ENCODE measurements around the gene PACS1.

DNA sequence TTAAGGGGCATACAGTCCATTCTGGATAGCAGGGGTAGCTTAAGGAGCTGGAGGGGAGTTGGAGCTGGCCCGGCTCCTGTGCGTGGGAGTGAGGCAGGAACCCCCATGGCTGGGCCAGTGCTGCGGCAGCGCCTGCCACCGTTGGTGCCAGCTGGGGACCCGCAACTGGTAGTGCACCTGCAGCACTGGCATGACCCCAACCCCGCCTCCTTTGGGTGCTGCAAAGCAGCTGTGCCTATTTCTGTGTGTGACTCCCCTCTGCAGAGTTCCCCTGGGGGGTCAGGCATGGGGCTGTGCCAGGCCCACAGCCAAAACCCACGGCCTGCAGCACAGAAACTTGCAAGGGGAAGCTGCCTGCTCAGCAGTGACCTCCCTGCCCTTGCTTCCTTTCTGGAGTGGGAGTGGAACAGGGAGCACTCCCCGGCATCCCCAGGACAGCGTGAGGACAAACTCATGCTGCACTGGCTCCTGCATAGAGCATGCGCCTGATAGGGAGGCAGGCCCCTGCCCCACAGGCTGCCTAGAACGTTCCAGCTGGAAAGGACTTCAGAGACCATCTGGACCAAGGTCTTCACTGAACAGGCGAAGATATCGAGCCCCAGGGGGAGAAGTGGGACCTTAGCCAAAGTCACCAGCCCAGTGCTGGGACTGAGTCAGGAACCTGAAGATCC, 172.2 kb downstream of the PACS1 start:
- TF ChIP-seq, protein P1, sequence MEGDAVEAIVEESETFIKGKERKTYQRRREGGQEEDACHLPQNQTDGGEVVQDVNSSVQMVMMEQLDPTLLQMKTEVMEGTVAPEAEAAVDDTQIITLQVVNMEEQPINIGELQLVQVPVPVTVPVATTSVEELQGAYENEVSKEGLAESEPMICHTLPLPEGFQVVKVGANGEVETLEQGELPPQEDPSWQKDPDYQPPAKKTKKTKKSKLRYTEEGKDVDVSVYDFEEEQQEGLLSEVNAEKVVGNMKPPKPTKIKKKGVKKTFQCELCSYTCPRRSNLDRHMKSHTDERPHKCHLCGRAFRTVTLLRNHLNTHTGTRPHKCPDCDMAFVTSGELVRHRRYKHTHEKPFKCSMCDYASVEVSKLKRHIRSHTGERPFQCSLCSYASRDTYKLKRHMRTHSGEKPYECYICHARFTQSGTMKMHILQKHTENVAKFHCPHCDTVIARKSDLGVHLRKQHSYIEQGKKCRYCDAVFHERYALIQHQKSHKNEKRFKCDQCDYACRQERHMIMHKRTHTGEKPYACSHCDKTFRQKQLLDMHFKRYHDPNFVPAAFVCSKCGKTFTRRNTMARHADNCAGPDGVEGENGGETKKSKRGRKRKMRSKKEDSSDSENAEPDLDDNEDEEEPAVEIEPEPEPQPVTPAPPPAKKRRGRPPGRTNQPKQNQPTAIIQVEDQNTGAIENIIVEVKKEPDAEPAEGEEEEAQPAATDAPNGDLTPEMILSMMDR (conservative IDR thresholded peaks at IDR 0.05; ENCODE audit: low read length): no peak
- no peak for TF ChIP-seq EZH2phosphoT487 (IDR thresholded peaks at IDR 0.05; ENCODE audit: borderline replicate concordance)
